ENCODE data around the gene TAF4.

GRCh38 chr20:61970357-61970756 is 95.3 kb downstream of the TAF4 start:
- TF ChIP-seq POLR2A (IDR thresholded peaks at IDR 0.05): no peak
- TF ChIP-seq, protein P1, sequence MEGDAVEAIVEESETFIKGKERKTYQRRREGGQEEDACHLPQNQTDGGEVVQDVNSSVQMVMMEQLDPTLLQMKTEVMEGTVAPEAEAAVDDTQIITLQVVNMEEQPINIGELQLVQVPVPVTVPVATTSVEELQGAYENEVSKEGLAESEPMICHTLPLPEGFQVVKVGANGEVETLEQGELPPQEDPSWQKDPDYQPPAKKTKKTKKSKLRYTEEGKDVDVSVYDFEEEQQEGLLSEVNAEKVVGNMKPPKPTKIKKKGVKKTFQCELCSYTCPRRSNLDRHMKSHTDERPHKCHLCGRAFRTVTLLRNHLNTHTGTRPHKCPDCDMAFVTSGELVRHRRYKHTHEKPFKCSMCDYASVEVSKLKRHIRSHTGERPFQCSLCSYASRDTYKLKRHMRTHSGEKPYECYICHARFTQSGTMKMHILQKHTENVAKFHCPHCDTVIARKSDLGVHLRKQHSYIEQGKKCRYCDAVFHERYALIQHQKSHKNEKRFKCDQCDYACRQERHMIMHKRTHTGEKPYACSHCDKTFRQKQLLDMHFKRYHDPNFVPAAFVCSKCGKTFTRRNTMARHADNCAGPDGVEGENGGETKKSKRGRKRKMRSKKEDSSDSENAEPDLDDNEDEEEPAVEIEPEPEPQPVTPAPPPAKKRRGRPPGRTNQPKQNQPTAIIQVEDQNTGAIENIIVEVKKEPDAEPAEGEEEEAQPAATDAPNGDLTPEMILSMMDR (IDR thresholded peaks at IDR 0.05): no peak
